IMR-90 (cell line): ENCODE results near the gene PHF21A. TPM values are rescaled to one million over a fixed set of nuclear protein-coding genes. Genes with fewer than 3 reads are reported as not detected.

Experiments
- ATAC-seq: fragments of 200-7000 bp; cut with Tn5 transposase; 2 replicates; pipeline ENCODE4 v1.9.1; 2020; ENCODE audit warnings: low read depth, mild to moderate bottlenecking, moderate library complexity
- BruUV-seq: library from RNA; stranded (reverse); fragments of 400-500 nt; replicated peaks from 2 replicates; lab custom pipeline; 2021; lab: Mats Ljungman, UMichigan
- CTCF ChIA-PET: fragments of 300-600 bp; formaldehyde crosslinking; extraction: SDS; loops from one replicate; lab custom pipeline; 2021; ENCODE audit warnings: antibody characterized with exemption; lab: Yijun Ruan, JAX
- POLR2A ChIA-PET: fragments of 300-600 bp; sonication (Branson Sonifier 250); formaldehyde crosslinking; loops from one replicate; lab custom pipeline; 2022; ENCODE audit warnings: antibody characterized with exemption; ENCODE audit not compliant: unreplicated experiment; lab: Charles Lee
- DNase-seq: peaks from one replicate; pipeline ENCODE4 v3.0.0; 2013
- H2AFZ ChIP-seq: replicated peaks from 2 replicates; pipeline ENCODE3; 2013; ENCODE audit warnings: low read length, mild to moderate bottlenecking; ENCODE audit not compliant: poor library complexity
- H2AK5ac ChIP-seq: 2 replicates; pipeline ENCODE4 v1.6.1; 2013; ENCODE audit warnings: low read depth, low read length, inconsistent platforms
- H2AK9ac ChIP-seq: replicated peaks from 2 replicates; pipeline ENCODE3; 2013; ENCODE audit warnings: mild to moderate bottlenecking, low read depth, low read length, moderate library complexity; ENCODE audit not compliant: poor library complexity
- H2BK120ac ChIP-seq: 2 replicates; pipeline ENCODE4 v1.6.1; 2013; ENCODE audit warnings: low read depth, low read length, inconsistent platforms
- H2BK15ac ChIP-seq: 3 replicates; pipeline ENCODE4 v1.6.1; 2013; ENCODE audit warnings: low read depth, low read length, inconsistent platforms
- H2BK20ac ChIP-seq: 2 replicates; pipeline ENCODE4 v1.6.1; 2013; ENCODE audit warnings: low read depth, mild to moderate bottlenecking, inconsistent platforms, low read length, moderate library complexity
- H2BK5ac ChIP-seq: 2 replicates; pipeline ENCODE4 v1.6.1; 2013; ENCODE audit warnings: mild to moderate bottlenecking, low read depth, low read length, inconsistent platforms; ENCODE audit not compliant: poor library complexity, severe bottlenecking
- H3K14ac ChIP-seq: replicated peaks from 2 replicates; pipeline ENCODE4 v1.6.1; 2013; ENCODE audit warnings: low read depth, low read length, inconsistent platforms
- H3K18ac ChIP-seq: 2 replicates; pipeline ENCODE4 v1.6.1; 2013; ENCODE audit warnings: low read depth, low read length, control low read depth
- H3K23ac ChIP-seq: 2 replicates; pipeline ENCODE4 v1.6.1; 2013; ENCODE audit warnings: low read depth, low read length, inconsistent platforms
- H3K27ac ChIP-seq: 2 replicates; pipeline ENCODE4 v1.5.1; 2013; ENCODE audit warnings: mild to moderate bottlenecking, control low read depth, low read length; ENCODE audit not compliant: insufficient read depth
- H3K27me3 ChIP-seq: 2 replicates; pipeline ENCODE4 v1.6.1; 2013; ENCODE audit warnings: low read length; ENCODE audit not compliant: control insufficient read depth, insufficient read depth
- H3K36me3 ChIP-seq: 2 replicates; pipeline ENCODE4 v1.6.1; 2013; ENCODE audit warnings: low read length, mixed read lengths; ENCODE audit not compliant: control insufficient read depth, insufficient read depth
- H3K4ac ChIP-seq: 2 replicates; pipeline ENCODE4 v1.6.1; 2013; ENCODE audit warnings: low read depth, low read length, inconsistent platforms
- H3K4me1 ChIP-seq: 2 replicates; pipeline ENCODE4 v1.6.1; 2013; ENCODE audit warnings: low read length, mixed read lengths; ENCODE audit not compliant: control insufficient read depth, insufficient read depth
- H3K4me2 ChIP-seq: 2 replicates; pipeline ENCODE4 v1.6.1; 2013; ENCODE audit warnings: low read depth, mild to moderate bottlenecking, control low read depth, low read length, moderate library complexity
- H3K4me3 ChIP-seq: 2 replicates; pipeline ENCODE4 v1.5.1; 2013; ENCODE audit warnings: low read depth, mild to moderate bottlenecking, control low read depth, low read length, moderate library complexity; ENCODE audit not compliant: insufficient read depth
- H3K56ac ChIP-seq: 2 replicates; pipeline ENCODE4 v1.6.1; 2013; ENCODE audit warnings: low read length, inconsistent platforms; ENCODE audit not compliant: insufficient read depth; ENCODE audit errors: extremely low read depth
- H3K79me1 ChIP-seq, 2 experiments: 2 replicates each; pipeline ENCODE4 v1.6.1; 2013; ENCODE audit warnings: low read length in 2 of 2, inconsistent platforms in 1 of 2, low read depth in 1 of 2
- H3K9ac ChIP-seq: 2 replicates; pipeline ENCODE4 v1.6.1; 2013; ENCODE audit warnings: low read depth, low read length, control low read depth
- H3K9me1 ChIP-seq: 2 replicates; pipeline ENCODE4 v1.6.1; 2013; ENCODE audit warnings: low read length, inconsistent platforms; ENCODE audit not compliant: insufficient read depth
- H3K9me3 ChIP-seq: 2 replicates; pipeline ENCODE4 v1.6.1; 2013; ENCODE audit warnings: low read length; ENCODE audit not compliant: control insufficient read depth, insufficient read depth
- H4K20me1 ChIP-seq: 2 replicates; pipeline ENCODE4 v1.6.1; 2013; ENCODE audit warnings: low read length, inconsistent platforms; ENCODE audit not compliant: insufficient read depth
- H4K5ac ChIP-seq: 2 replicates; pipeline ENCODE4 v1.6.1; 2013; ENCODE audit warnings: mild to moderate bottlenecking, low read depth, low read length, control low read depth
- H4K8ac ChIP-seq, 2 experiments: 2 replicates each; pipeline ENCODE4 v1.6.1; 2013; ENCODE audit warnings: low read depth in 2 of 2, low read length in 2 of 2, control low read depth in 1 of 2, inconsistent platforms in 1 of 2
- H4K91ac ChIP-seq: 2 replicates; pipeline ENCODE4 v1.6.1; 2013; ENCODE audit warnings: low read depth, low read length, inconsistent platforms; ENCODE audit not compliant: insufficient read depth
- CEBPB ChIP-seq: IDR thresholded peaks from 2 replicates; pipeline ENCODE4 v1.6.1; 2012; ENCODE audit warnings: low read depth, low read length, improper control_type of control experiment
- CHD1 ChIP-seq: IDR thresholded peaks from 2 replicates; pipeline ENCODE4 v1.6.1; 2012; ENCODE audit warnings: low read depth, low read length, improper control_type of control experiment
- CTCF ChIP-seq: conservative IDR thresholded peaks from 2 replicates; pipeline ENCODE4 v1.5.1; 2012; ENCODE audit warnings: mild to moderate bottlenecking, low read depth, low read length, improper control_type of control experiment
- MAFK ChIP-seq: IDR thresholded peaks from 2 replicates; pipeline ENCODE4 v1.6.1; 2012; ENCODE audit warnings: low read depth, low read length, improper control_type of control experiment
- MXI1 ChIP-seq: IDR thresholded peaks from 2 replicates; pipeline ENCODE4 v1.6.1; 2012; ENCODE audit warnings: low read depth, mild to moderate bottlenecking, low read length, moderate library complexity, borderline replicate concordance
- POLR2A ChIP-seq: IDR thresholded peaks from 2 replicates; pipeline ENCODE4 v1.6.1; 2012; ENCODE audit warnings: mild to moderate bottlenecking, low read depth, low read length
- RAD21 ChIP-seq: IDR thresholded peaks from 2 replicates; pipeline ENCODE4 v1.6.1; 2012; ENCODE audit warnings: low read length, improper control_type of control experiment
- RCOR1 ChIP-seq: IDR thresholded peaks from 2 replicates; pipeline ENCODE4 v1.6.1; 2012; ENCODE audit warnings: mild to moderate bottlenecking, low read length, improper control_type of control experiment; ENCODE audit not compliant: insufficient replicate concordance
- SMC3 ChIP-seq: fragments of 150-350 bp; IDR thresholded peaks from 2 replicates; pipeline ENCODE4 v1.6.1; 2016; ENCODE audit warnings: low read depth, mild to moderate bottlenecking, antibody characterized with exemption, low read length, moderate library complexity
- WGBS, 2 experiments: methylation state at CpG; one replicate each; pipeline versions ENCODE4 v1.1.5 to v1.1.7; 2013; ENCODE audit warnings: missing lambda C conversion rate in 2 of 2; ENCODE audit not compliant: insufficient read length in 1 of 2; ENCODE audit errors: extremely low coverage in 2 of 2; 5-methylcytosine and 5-hydroxymethylcytosine counted together
- dilution Hi-C: fragments of 300-500 bp; cut with HindIII; formaldehyde crosslinking; loops from one replicate; pipeline ENCODE4 v1.14.3; 2018; ENCODE audit warnings: low sequenced_read_pairs; ENCODE audit not compliant: unreplicated experiment
- in situ Hi-C: fragments of 300-500 bp; cut with MboI; formaldehyde crosslinking; loops from 3 replicates; pipeline ENCODE4 v1.14.3; 2019; ENCODE audit warnings: low sequenced_read_pairs, inconsistent platforms, mixed read lengths
- intact Hi-C: fragments of 100-400 bp; cut with micrococcal nuclease; formaldehyde crosslinking; loops from 2 replicates; pipeline ENCODE4 v1.10.0; 2022
- polyA plus RNA-seq, 3 experiments: library from polyadenylated mRNA; depleted of rRNA; stranded (reverse); fragments of >200 nt; gene quantifications; 2 replicates each; pipeline ENCODE4 v1.2.3, GENCODE V29; 2012; ENCODE audit warnings: low replicate concordance in 1 of 3
- total RNA-seq: library from RNA; depleted of rRNA; stranded (reverse); fragments of >200 nt; gene quantifications from 2 replicates; pipeline ENCODE4 v1.2.3, GENCODE V29; 2012

Gene PHF21A
- total and polyA plus RNA-seq, 2 of the 4 experiments (the other 2 are of a cell fraction): 9.0 to 20.6 TPM

- TF ChIP-seq CEBPB: no peak
Measured at GRCh38 chr11:45919806-45920530, 201.3 kb downstream of the PHF21A start (continued).

DNA sequence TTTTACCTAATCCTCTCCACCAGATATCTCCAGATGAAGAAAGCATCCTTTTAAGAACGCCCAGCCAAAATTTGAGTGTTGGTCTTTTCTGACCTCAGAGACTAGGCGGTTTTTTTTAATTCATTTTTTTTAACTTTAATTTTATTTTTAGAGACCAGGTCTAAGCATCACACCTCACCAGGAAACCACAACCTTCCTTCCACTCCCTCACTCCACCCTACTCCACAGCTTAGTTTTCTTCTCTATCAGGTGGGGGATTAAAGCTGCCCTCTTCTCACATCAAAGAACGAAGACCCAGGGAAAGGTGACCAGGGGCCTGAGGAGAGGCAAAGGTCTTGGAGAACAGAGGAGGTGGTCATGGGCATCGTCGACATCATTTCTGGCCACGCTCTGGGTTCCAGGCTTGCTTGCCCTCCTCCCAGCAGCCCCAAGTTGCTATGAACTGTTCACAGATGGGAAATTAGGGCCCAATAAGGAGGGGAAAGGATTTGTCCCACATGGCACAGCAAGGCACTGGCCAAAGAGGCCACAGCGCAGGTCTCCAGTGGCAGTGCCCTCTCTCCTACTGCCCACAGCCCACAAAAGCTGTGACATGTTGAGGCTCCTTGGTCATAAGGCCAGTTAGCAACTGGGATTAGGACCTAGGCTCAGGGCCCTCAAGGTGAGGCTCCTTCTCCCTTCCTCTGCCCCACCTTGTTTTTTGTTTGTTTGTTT, 202.1 kb downstream of the PHF21A start:
- H4K5ac ChIP-seq: no peak overlapping the region
- peaks cover 7% of the 10 kb centered on the region for H4K20me1 ChIP-seq
- no peak overlapping the region for H3K23ac ChIP-seq
- H3K4me3 ChIP-seq: no peak overlapping the region
- no peak overlapping the region for H3K14ac ChIP-seq
- no CpG with 5 or more reads among the region's 7 CpGs for WGBS, 2 experiments
- peak overlapping the region; percentile 19 for H2AFZ ChIP-seq
- no peak overlapping the region for H3K18ac ChIP-seq
- H2BK120ac ChIP-seq: no peak overlapping the region
- no peak overlapping the region for H3K4ac ChIP-seq
- H3K56ac ChIP-seq: no peak overlapping the region
- ChIA-PET CTCF (no interaction called here), POLR2A (interaction anchor here (0.6 kb wide), 1 partner anchor 107 kb away, joined by 3 read pairs; no protein-coding TSS in a partner anchor)
- H3K27ac ChIP-seq: no peak overlapping the region
- no TSS peak for BruUV-seq
- dilution Hi-C loops: no loop called here
- no peak overlapping the region for H2AK9ac ChIP-seq
- H3K9ac ChIP-seq: no peak overlapping the region
- TF ChIP-seq RCOR1: no peak
- TF ChIP-seq MXI1: no peak
- no peak for TF ChIP-seq CHD1
- TF ChIP-seq MAFK: no peak
- TF ChIP-seq POLR2A: no peak
- no peak for TF ChIP-seq RAD21
- TF ChIP-seq CTCF: no peak
- TF ChIP-seq SMC3: no peak
- intact Hi-C loops: no loop called here
- H2BK5ac ChIP-seq: no peak overlapping the region
- H4K8ac ChIP-seq: no peak overlapping the region
- no peaks in the 10 kb centered on the region for H3K4me1 ChIP-seq
- no peak overlapping the region for H4K91ac ChIP-seq
- 0 out of 2 replicates have a peak, but pooled peaks cover 8% of the 10 kb centered on the region for H3K9me1 ChIP-seq
- in situ Hi-C loops: no loop called here
- no peaks in the 10 kb centered on the region for H3K9me3 ChIP-seq
- H3K36me3 ChIP-seq: peaks cover 11% of the 10 kb centered on the region
- H3K79me1 ChIP-seq: peaks cover 18 to 32% of the 10 kb centered on the region in 2 experiments
- H3K27me3 ChIP-seq: peaks cover 27% of the 10 kb centered on the region
- no peak overlapping the region for H2AK5ac ChIP-seq
- no peak overlapping the region for H3K4me2 ChIP-seq
- ATAC-seq: no peak
- H2BK20ac ChIP-seq: no peak overlapping the region
- no peak overlapping the region for H2BK15ac ChIP-seq
- DNase-seq: no peak
